DMS 273 (cell line): ENCODE data around the gene DDX53.

Experiments used
- DNase-seq: peaks from one replicate; lab custom pipeline; 2025; ENCODE audit not compliant: unreplicated experiment; lab: John Stamatoyannopoulos, UW

DDX53 gene

DNA sequence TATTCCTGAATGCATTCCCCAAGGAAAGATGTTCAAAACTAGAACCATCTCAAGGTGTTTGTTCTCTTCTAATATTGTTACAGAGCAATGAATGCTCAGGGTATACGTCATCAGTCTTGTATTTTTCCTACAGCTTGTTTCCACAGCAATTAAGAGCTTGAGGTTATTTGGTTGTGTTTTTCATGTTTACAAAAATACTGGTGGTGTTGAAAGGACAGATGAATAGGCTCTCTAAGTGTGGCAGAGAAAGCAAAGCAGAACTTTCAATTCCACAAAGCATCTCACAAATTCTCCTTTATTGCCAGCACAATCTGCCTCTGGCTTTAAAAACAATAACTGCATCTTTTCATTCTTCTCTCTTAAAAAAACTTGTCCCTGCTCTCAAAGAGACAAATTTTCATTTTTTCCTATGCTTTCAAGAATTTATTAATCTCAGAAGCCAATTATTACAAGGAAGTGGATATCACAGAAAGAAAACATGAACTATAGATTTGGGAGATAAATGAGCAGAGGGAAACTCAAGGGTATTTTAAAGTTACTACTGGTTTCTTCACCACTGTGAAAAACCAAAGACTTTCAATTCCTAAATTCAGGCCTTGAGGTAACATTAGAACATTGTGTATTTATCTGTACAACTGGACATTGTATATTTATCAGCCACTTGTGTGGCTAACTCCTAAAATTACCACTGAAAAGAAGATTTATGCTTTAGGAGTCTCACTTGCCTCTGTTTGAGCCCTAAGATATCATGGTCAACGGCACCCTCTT is 49.2 kb downstream of the DDX53 start:
- no peak for DNase-seq

DNA sequence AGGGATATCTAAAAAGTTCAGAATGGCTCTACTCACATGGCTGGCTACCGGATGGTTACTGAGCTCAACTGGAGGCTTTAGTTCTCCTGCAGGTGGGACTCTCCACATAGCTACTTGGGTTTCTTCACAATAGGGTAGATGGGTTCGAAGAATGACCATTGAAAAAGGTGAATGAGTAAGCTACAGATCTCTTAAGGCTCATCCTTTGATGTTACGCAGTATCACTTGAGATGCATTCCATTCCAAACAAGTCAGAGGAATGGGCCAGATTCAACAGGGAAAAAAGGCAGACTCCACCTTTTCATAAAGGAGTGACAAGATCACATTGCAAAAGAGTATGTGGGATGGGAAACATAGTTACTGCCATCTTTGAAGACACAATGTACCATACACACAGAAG is 52.6 kb downstream of the DDX53 start:
- DNase-seq = no peak
